GM21825 (cell line): ENCODE measurements around the gene NDST1.
"Not testable (repeated sequence)": the region's sequence is repeated elsewhere in the genome, so short reads cannot be mapped to it uniquely, and the experiment has no call there.

Experiments used
- ATAC-seq: cut with Tn5 transposase; IDR thresholded peaks from one replicate; pipeline ENCODE4 v1.9.1; 2021; ENCODE audit warnings: mild to moderate bottlenecking, moderate library complexity; ENCODE audit not compliant: unreplicated experiment

NDST1 gene

GRCh38 chr5:150507474-150508276, at the start of gene NDST1:
Gene NDST1 (plus strand): TSS chr5:150508131. CDS start chr5:150521255, 13,124 bp downstream.
- ATAC-seq: no peak

GRCh38 chr5:150458802-150459557, 49.0 kb upstream of the NDST1 start:
- peak; percentile 69 for ATAC-seq

- ATAC-seq: no peak
Measured at GRCh38 chr5:150460781-150461180, 47.1 kb upstream of the NDST1 start.

GRCh38 chr5:150461231-150461630, 46.7 kb upstream of the NDST1 start:
- ATAC-seq: peak; percentile 76

GRCh38 chr5:150464554-150465012, 43.3 kb upstream of the NDST1 start:
- no peak for ATAC-seq

DNA sequence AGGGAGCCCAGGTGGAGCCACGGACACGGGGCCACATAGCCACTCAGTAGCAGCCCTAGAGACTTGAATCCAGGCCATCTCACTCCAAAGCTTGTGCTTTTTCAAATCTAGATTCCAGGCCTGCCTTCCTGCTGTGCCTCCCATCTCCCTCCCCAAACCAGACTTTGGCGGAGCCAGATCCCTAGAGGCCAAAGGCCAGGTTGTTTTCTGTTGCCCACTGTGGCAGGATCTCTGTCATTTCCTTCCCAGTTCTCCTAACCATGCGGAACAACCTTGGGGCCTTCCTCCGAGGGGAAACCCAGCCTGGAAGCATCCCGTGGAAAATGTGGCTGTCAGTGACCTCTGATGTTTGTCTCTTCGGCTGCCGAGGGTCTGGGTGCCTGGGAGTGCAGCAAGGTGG, 42.0 kb upstream of the NDST1 start:
- ATAC-seq: no peak

GRCh38 chr5:150468206-150468605, 39.7 kb upstream of the NDST1 start:
- no peak for ATAC-seq

DNA sequence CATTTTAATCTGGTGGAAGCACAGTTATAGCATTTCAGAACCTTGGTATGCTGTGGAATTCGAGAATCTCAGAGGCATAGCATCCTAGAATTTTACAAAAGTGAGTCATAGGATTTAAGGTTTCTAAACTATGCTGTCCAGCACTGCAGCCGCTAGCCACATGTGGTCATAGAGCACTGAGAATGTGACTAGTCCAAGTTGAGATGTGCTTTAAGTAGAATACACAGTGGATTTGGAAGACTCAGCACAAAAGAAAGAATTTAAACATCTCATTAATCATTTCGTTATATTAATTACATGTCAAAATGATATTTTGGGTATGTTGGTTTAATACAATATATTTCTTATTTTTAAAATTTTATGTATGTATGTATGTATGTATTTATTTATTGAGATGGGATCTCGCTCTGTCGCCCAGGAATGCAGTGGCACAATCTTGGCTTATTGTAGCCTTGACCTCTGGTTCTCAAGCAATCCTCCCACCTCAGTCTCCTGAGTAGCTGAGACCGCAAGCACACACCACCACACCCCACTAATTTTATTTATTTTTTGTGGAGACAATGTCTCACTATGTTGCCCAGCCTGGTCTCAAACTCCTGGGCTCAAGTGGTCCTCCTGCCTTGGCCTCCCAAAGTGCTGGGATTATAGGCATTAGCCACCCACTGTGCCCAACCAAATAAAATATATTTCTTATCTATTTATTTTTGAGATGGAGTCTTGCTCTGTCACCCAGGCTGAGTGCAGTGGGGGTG, 38.0 kb upstream of the NDST1 start:
- no peak for ATAC-seq

GRCh38 chr5:150473673-150474358, 34.1 kb upstream of the NDST1 start:
- no peak for ATAC-seq

- ATAC-seq: not testable (repeated sequence)
Measured at GRCh38 chr5:150476568-150476967, 31.4 kb upstream of the NDST1 start.

DNA sequence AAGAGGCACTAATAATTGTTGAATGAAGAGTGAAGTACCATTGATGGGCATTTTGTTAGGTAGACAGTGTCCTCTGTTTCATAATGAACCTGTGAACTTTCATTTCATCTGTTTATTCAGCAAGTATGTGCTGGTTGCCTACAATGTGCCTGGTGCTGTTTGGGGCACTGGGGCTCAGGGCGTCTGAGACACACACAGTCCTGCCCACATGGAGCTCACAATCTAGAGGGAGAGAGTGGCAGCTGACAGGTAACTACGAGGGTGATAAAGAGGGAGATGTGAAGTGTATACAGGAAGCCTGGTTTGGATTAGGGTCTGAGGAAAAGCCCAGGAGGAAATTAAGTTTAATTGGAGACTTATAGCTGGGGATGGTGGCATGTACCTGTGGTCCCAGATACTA, 28.5 kb upstream of the NDST1 start:
- no peak for ATAC-seq

DNA sequence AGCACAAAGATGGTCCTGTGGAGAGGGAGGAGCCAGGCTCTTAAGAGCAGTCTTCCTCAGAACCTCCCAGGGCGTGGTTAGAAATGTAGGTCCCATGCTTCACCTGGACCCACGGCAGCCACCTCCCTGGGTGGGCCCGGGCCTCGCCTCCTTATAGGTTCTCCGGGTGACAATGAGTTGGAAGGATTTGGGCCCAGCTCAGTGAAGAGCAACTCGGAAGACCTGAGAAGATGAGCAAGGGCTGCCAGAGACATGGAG, 26.3 kb upstream of the NDST1 start:
- ATAC-seq: no peak

GRCh38 chr5:150481972-150482406, 25.9 kb upstream of the NDST1 start:
- ATAC-seq: no peak

DNA sequence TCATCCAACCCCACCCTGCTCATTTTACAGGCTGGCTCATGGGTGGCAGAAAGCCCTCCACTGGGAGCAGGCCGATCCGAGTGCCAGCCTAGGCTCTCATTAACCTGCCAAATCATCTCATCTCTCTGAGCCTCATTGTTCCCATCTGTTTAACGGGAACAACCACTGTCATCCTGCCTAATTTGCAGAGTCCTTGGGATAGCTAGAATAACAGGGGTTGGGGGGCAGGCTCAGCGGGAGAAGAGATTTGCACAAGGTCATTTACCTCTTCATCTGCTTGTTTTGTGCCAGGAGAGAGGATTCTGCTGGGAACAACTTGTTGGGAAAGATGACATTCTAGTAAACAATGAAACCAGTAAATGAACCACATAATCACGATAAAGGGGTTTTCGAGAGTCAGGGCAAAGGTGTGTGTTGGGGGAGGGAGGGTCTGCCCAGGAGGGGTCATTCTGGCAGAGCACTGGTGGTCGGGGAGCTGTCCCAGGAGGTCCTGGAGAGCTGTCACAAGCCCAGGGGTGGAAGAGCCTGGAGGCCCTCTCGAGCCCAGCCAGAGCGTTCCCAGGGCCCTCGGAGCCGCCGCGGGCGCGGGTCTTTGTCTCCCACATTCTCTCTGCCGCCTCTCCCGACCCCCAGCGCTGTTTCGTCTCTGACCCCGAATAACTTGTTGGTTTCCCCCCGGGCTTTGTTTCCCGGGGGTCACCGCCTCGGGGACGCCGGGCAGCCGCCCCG, 22.8 kb upstream of the NDST1 start:
- no peak for ATAC-seq

DNA sequence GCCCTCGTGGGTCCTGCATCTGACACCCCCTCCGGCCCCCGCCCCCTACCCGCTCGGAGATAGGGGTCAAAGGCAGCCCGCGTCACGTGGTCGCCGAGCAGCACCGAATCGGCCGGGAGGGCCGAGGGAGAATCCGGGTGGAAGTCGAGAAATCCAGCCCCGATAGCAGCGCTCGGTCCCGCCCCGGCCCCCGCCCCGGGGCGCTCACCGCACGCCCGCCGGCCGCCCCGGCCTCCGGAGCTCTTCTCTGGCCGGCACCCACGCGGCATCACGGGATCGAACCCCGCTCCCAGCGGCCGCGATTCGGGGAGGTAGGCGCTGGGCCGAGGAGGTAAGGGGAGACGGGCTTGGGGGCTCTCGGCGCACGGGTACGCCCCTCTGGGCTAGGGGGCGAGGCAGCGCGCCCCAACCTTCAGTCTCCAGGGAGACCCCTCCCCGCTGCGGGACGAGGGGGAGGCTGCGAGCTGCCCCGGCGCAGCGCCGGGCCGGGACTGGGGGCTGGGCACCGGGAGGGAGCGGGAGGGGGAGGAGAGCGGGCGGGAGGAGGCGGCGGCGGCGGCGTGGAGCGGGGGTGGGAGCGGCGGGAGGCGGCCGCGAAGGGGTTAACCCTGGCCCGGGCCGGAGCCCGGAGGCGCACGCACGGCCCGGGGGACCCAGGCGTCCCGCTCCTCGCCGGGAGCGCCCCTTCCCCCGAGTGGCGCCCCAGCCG, 22.1 kb upstream of the NDST1 start:
- no peak for ATAC-seq

GRCh38 chr5:150486402-150487198, 21.3 kb upstream of the NDST1 start:
- ATAC-seq: no peak

GRCh38 chr5:150487199-150488061, 20.5 kb upstream of the NDST1 start:
- ATAC-seq: no peak
